ENCODE data around the gene PSMD8.

- TF ChIP-seq CTCF (IDR thresholded peaks at IDR 0.05) = no peak
- no peak for TF ChIP-seq POLR2A (IDR thresholded peaks at IDR 0.05)
These were observed 42.8 kb downstream of the PSMD8 start for GRCh38 chr19:38417146-38417543.

Measured in body of pancreas (tissue), 4 donors.